Measurements from ENCODE around the gene SLC16A8. TPM values are rescaled to one million over a fixed set of nuclear protein-coding genes. Genes with fewer than 3 reads are reported as not detected.

SLC16A8 gene
- total and polyA plus RNA-seq, 2 donors from 2014 or later = 0.31 to 0.92 TPM

DNA sequence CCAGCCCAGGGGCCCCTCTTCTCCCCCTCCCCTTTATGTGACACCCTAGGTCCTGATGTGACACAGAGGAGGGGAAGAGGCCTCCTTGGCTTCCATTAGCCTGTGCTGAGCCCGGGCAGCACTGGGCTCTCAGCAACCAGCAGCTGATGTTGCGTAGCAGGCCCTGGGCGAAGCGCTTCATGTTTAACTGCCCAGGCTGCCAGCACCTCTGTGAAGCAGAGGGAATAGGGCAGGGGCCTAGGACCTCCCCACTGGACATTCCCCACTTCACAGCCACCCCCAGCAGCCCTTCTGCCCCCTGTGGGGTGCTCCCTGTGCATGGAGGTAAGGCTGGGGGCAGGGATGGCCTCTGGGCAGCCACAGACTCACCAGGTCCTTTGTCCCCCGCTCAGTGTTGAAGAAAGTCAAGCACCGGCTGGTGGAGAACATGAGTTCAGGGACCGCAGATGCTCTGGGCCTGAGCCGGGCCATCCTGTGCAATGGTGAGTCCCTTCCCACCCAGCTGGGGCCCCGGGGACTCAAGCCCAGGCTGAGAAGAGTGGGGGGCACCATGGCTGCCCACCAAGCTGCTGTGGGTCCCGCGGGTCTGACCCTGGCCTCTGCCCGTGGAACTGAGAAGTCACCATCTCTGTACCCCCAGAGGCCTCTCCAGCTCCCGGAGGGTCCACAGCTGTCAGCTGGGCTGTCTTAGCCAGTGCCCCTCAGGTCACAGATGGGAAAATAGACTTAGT, 15.2 kb downstream of the SLC16A8 start:
- Histone ChIP-seq H3K9me3 (ENCODE audit: control insufficient read depth in 2 of 3, insufficient read depth in 1 of 3, low read length in 3 of 3) (no peaks in the 10 kb centered on the region), H3K27me3 (ENCODE audit: control insufficient read depth, insufficient read depth, low read length) (no peaks in the 10 kb centered on the region), H3K27ac (ENCODE audit: low read depth in 2 of 2, low read length in 2 of 2) (peak overlapping the region in 1 of 2 donors; percentile 43), H3K9ac (ENCODE audit: low read length in 3 of 3) (no peak overlapping the region), H3K4me1 (ENCODE audit: control insufficient read depth in 2 of 3, insufficient read depth in 2 of 3, low read depth in 1 of 3, low read length in 3 of 3) (peaks cover 0 to 3% (median 0%) of the 10 kb centered on the region in 3 donors), H3K36me3 (ENCODE audit: control insufficient read depth in 2 of 3, insufficient read depth in 3 of 3, low read length in 3 of 3) (peaks cover 0 to 44% (median 28%) of the 10 kb centered on the region in 3 donors), H3K4me3 (ENCODE audit: low read length in 3 of 3) (no peak overlapping the region)
- intact Hi-C loops (cut with DNase I) = no loop called here
- DNase-seq = peak in 1 of 5 donors; percentile 48
- no peak for FAIRE-seq
- no peak for TF ChIP-seq CTCF (IDR thresholded peaks at IDR 0.05; ENCODE audit: borderline replicate concordance, extremely low read depth, insufficient read depth)

GRCh38 chr22:38067761-38068360, 16.1 kb downstream of the SLC16A8 start:
- no peak overlapping the region for H3K27ac ChIP-seq (ENCODE audit: low read depth in 2 of 2, low read length in 2 of 2)
- no peak for TF ChIP-seq CTCF (IDR thresholded peaks at IDR 0.05; ENCODE audit: borderline replicate concordance, extremely low read depth, insufficient read depth)

DNA sequence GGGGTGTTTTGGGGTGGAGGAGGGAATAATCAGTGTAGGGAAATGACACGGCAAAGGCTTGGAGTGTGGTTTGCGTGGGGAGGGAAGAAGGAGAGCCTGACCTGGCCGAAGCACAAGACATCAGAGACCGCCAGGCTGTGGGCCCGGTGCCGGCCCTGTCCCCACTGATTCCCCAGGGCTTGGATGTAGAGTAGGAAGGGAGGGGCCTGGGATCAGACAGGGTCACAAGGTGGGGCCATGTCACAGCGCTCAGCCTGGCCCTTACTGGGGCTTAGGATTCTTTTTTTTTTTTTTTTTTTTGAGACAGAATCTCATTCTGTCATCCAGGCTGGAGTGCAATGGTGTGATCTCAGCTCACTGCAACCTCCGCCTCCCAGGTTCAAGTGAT, 17.0 kb downstream of the SLC16A8 start:
- no peak for TF ChIP-seq CTCF (IDR thresholded peaks at IDR 0.05; ENCODE audit: borderline replicate concordance, extremely low read depth, insufficient read depth)
- DNase-seq = peak in 1 of 5 donors; percentile 35
- H3K4me3 ChIP-seq (ENCODE audit: low read length in 3 of 3) = no peak overlapping the region

More at GRCh38 chr22:38067761-38068360, 16.1 kb downstream of the SLC16A8 start:
- no peak for FAIRE-seq
- Histone ChIP-seq H3K4me1 (ENCODE audit: control insufficient read depth in 2 of 3, insufficient read depth in 2 of 3, low read depth in 1 of 3, low read length in 3 of 3) (peaks cover 0 to 3% (median 0%) of the 10 kb centered on the region in 3 donors), H3K9ac (ENCODE audit: low read length in 3 of 3) (no peak overlapping the region), H3K4me3 (ENCODE audit: low read length in 3 of 3) (no peak overlapping the region), H3K36me3 (ENCODE audit: control insufficient read depth in 2 of 3, insufficient read depth in 3 of 3, low read length in 3 of 3) (peaks cover 0 to 38% (median 23%) of the 10 kb centered on the region in 3 donors), H3K27me3 (ENCODE audit: control insufficient read depth, insufficient read depth, low read length) (no peaks in the 10 kb centered on the region), H3K9me3 (ENCODE audit: control insufficient read depth in 2 of 3, insufficient read depth in 1 of 3, low read length in 3 of 3) (no peaks in the 10 kb centered on the region)
- peak in 1 of 5 donors; percentile 66 for DNase-seq
- intact Hi-C loops (cut with DNase I) = no loop called here

More for the DNA sequence above, 17.0 kb downstream of the SLC16A8 start:
- Histone ChIP-seq H3K27ac (ENCODE audit: low read depth in 2 of 2, low read length in 2 of 2) (no peak overlapping the region), H3K36me3 (ENCODE audit: control insufficient read depth in 2 of 3, insufficient read depth in 3 of 3, low read length in 3 of 3) (peaks cover 0 to 34% (median 19%) of the 10 kb centered on the region in 3 donors), H3K9ac (ENCODE audit: low read length in 3 of 3) (no peak overlapping the region), H3K9me3 (ENCODE audit: control insufficient read depth in 2 of 3, insufficient read depth in 1 of 3, low read length in 3 of 3) (no peaks in the 10 kb centered on the region), H3K4me1 (ENCODE audit: control insufficient read depth in 2 of 3, insufficient read depth in 2 of 3, low read depth in 1 of 3, low read length in 3 of 3) (peaks cover 0 to 3% (median 0%) of the 10 kb centered on the region in 3 donors), H3K27me3 (ENCODE audit: control insufficient read depth, insufficient read depth, low read length) (no peaks in the 10 kb centered on the region)
- intact Hi-C loops (cut with DNase I) = no loop called here
- FAIRE-seq = no peak

Data from kidney (tissue), 14 donors.